Trophoblast cell (in vitro differentiated cells and primary cell): Measurements from ENCODE around the gene C6orf89.

Experiments
- DNase-seq, 2 donors: peaks; one replicate each; pipeline ENCODE4 v3.0.0-alpha.2; 2016
- H2AFZ ChIP-seq: 2 replicates; pipeline ENCODE4 v1.6.1; 2013; ENCODE audit warnings: low read length, moderate library complexity, mild to moderate bottlenecking; ENCODE audit not compliant: insufficient read depth, poor library complexity
- H2AK5ac ChIP-seq: 2 replicates; pipeline ENCODE4 v1.6.1; 2013; ENCODE audit warnings: mild to moderate bottlenecking, low read length
- H2BK120ac ChIP-seq: 2 replicates; pipeline ENCODE4 v1.6.1; 2013; ENCODE audit warnings: low read length, mild to moderate bottlenecking, moderate library complexity; ENCODE audit not compliant: insufficient read depth, poor library complexity
- H2BK12ac ChIP-seq: 2 replicates; pipeline ENCODE4 v1.6.1; 2013; ENCODE audit warnings: mild to moderate bottlenecking, low read length, moderate library complexity
- H2BK5ac ChIP-seq: 2 replicates; pipeline ENCODE4 v1.6.1; 2013; ENCODE audit warnings: low read length, low read depth, moderate library complexity, mild to moderate bottlenecking; ENCODE audit not compliant: poor library complexity
- H3K14ac ChIP-seq: 2 replicates; pipeline ENCODE4 v1.6.1; 2013; ENCODE audit warnings: mild to moderate bottlenecking, low read length
- H3K18ac ChIP-seq: 2 replicates; pipeline ENCODE4 v1.6.1; 2013; ENCODE audit warnings: mild to moderate bottlenecking, low read length
- H3K23ac ChIP-seq: 2 replicates; pipeline ENCODE4 v1.6.1; 2013; ENCODE audit warnings: low read length
- H3K27ac ChIP-seq: 2 replicates; pipeline ENCODE4 v1.5.1; 2013; ENCODE audit warnings: low read depth, mild to moderate bottlenecking, inconsistent platforms, low read length, moderate library complexity
- H3K27me3 ChIP-seq: 2 replicates; pipeline ENCODE4 v1.6.1; 2013; ENCODE audit warnings: inconsistent platforms, mild to moderate bottlenecking, low read length, moderate library complexity; ENCODE audit not compliant: insufficient read depth
- H3K36me3 ChIP-seq, 2 experiments: 1 replicate in 1 of 2; 2 replicates in 1 of 2; pipeline ENCODE4 v1.6.1; 2013; ENCODE audit warnings: low read length in 2 of 2, mild to moderate bottlenecking in 2 of 2, moderate library complexity in 1 of 2; ENCODE audit not compliant: insufficient read depth in 2 of 2, control insufficient read depth in 1 of 2
- H3K4ac ChIP-seq: 2 replicates; pipeline ENCODE4 v1.6.1; 2013; ENCODE audit warnings: low read depth, mild to moderate bottlenecking, low read length, moderate library complexity
- H3K4me1 ChIP-seq, 2 experiments: 1 replicate in 1 of 2; 2 replicates in 1 of 2; pipeline ENCODE4 v1.6.1; 2013; ENCODE audit warnings: low read length in 2 of 2, mild to moderate bottlenecking in 2 of 2, moderate library complexity in 1 of 2; ENCODE audit not compliant: insufficient read depth in 2 of 2, control insufficient read depth in 1 of 2
- H3K4me2 ChIP-seq: 2 replicates; pipeline ENCODE4 v1.6.1; 2013; ENCODE audit warnings: inconsistent platforms, mild to moderate bottlenecking, low read length, moderate library complexity
- H3K4me3 ChIP-seq: 2 replicates; pipeline ENCODE4 v1.5.1; 2013; ENCODE audit warnings: mild to moderate bottlenecking, low read depth, low read length, inconsistent platforms
- H3K79me1 ChIP-seq: one replicate; pipeline ENCODE4 v1.6.1; 2013; ENCODE audit warnings: low read length
- H3K79me2 ChIP-seq: 2 replicates; pipeline ENCODE4 v1.6.1; 2013; ENCODE audit warnings: low read length, mild to moderate bottlenecking; ENCODE audit not compliant: control insufficient read depth, insufficient read depth, poor library complexity
- H3K9ac ChIP-seq: 2 replicates; pipeline ENCODE4 v1.6.1; 2013; ENCODE audit warnings: mild to moderate bottlenecking, low read length
- H3K9me3 ChIP-seq: 2 replicates; pipeline ENCODE4 v1.6.1; 2013; ENCODE audit warnings: low read depth, mild to moderate bottlenecking, control low read depth, inconsistent platforms, low read length; ENCODE audit not compliant: insufficient read depth
- H4K12ac ChIP-seq: 2 replicates; pipeline ENCODE4 v1.6.1; 2013; ENCODE audit warnings: low read depth, mild to moderate bottlenecking, low read length, moderate library complexity
- H4K8ac ChIP-seq: 2 replicates; pipeline ENCODE4 v1.6.1; 2013; ENCODE audit warnings: low read depth, mild to moderate bottlenecking, low read length, moderate library complexity
- H4K91ac ChIP-seq: one replicate; pipeline ENCODE4 v1.6.1; 2013; ENCODE audit warnings: low read depth, mild to moderate bottlenecking, low read length, moderate library complexity
- WGBS: extraction: QIAGEN DNeasy Blood & Tissue Kit; methylation state at CpG from one replicate; pipeline ENCODE4 v1.1.7; 2013; ENCODE audit warnings: missing lambda C conversion rate; ENCODE audit not compliant: insufficient read length, insufficient coverage; ENCODE audit errors: extremely low coverage; 5-methylcytosine and 5-hydroxymethylcytosine counted together

Gene C6orf89

DNA sequence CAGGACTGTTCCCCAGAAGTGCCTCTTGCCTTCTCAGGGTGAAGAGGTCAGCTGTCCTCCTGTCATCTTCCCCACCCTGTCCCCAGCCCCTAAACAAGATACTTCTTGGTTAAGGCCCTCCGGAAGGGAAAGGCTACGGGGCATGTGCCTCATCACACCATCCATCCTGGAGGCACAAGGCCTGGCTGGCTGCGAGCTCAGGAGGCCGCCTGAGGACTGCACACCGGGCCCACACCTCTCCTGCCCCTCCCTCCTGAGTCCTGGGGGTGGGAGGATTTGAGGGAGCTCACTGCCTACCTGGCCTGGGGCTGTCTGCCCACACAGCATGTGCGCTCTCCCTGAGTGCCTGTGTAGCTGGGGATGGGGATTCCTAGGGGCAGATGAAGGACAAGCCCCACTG, 78.6 kb downstream of the C6orf89 start:
- no peak overlapping the region for H3K4me2 ChIP-seq
- H3K4ac ChIP-seq = no peak overlapping the region
- no peak for DNase-seq
- no peak overlapping the region for H2BK5ac ChIP-seq
- H3K18ac ChIP-seq = no peak overlapping the region
- H2BK12ac ChIP-seq = no peak overlapping the region
- H3K14ac ChIP-seq = no peak overlapping the region
- no CpG with 5 or more reads among the region's 6 CpGs for whole genome bisulfite sequencing
- no peak overlapping the region for H2AK5ac ChIP-seq
- no peaks in the 10 kb centered on the region for H3K79me2 ChIP-seq
- no peaks in the 10 kb centered on the region for H3K27me3 ChIP-seq
- no peak overlapping the region for H2AFZ ChIP-seq
- no peak overlapping the region for H4K91ac ChIP-seq
- H3K9me3 ChIP-seq = peaks cover 2% of the 10 kb centered on the region
- peaks cover 2 to 3% of the 10 kb centered on the region in 2 experiments for H3K4me1 ChIP-seq
- H3K9ac ChIP-seq = no peak overlapping the region
- H3K4me3 ChIP-seq = no peak overlapping the region
- H3K79me1 ChIP-seq = no peaks in the 10 kb centered on the region
- no peak overlapping the region for H3K27ac ChIP-seq
- peaks cover 22 to 25% of the 10 kb centered on the region in 2 experiments for H3K36me3 ChIP-seq
- no peak overlapping the region for H2BK120ac ChIP-seq
- H3K23ac ChIP-seq = no peak overlapping the region
- no peak overlapping the region for H4K8ac ChIP-seq
- H4K12ac ChIP-seq = no peak overlapping the region

DNA sequence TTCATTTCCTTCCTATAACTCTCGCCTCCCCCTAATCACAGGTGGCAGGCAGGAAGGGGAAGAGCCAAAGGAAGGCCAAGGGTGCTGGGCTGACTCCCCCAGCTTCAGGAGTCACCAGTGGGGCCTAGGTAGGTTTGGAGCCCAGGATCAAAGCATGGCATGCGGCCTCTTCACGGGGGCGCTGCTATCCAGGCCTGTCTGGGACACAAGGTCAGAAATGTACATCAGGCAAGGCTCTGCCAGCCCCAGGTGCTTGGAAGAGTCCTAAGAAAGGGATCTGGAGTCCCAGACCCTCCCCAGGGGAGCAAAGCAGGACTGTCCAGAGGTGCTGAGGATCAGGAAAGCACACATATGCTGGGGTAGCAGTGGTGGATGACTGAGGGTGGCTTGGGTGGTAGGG, 79.2 kb downstream of the C6orf89 start:
- Histone ChIP-seq H2BK120ac (no peak overlapping the region), H3K9me3 (peaks cover 2% of the 10 kb centered on the region), H3K14ac (no peak overlapping the region), H4K12ac (no peak overlapping the region), H2AFZ (no peak overlapping the region), H3K23ac (no peak overlapping the region), H3K27me3 (no peaks in the 10 kb centered on the region), H3K79me2 (no peaks in the 10 kb centered on the region), H3K4me2 (no peak overlapping the region), H3K79me1 (no peaks in the 10 kb centered on the region), H3K4me3 (no peak overlapping the region), H3K27ac (no peak overlapping the region), H4K8ac (no peak overlapping the region), H3K36me3 (peaks cover 27 to 29% of the 10 kb centered on the region in 2 experiments), H2BK5ac (no peak overlapping the region), H2AK5ac (no peak overlapping the region), H2BK12ac (no peak overlapping the region), H3K4me1 (peaks cover 2 to 3% of the 10 kb centered on the region in 2 experiments), H3K4ac (no peak overlapping the region), H3K9ac (no peak overlapping the region), H4K91ac (no peak overlapping the region), H3K18ac (no peak overlapping the region)
- DNase-seq = no peak
- no CpG with 5 or more reads among the region's 4 CpGs for WGBS

DNA sequence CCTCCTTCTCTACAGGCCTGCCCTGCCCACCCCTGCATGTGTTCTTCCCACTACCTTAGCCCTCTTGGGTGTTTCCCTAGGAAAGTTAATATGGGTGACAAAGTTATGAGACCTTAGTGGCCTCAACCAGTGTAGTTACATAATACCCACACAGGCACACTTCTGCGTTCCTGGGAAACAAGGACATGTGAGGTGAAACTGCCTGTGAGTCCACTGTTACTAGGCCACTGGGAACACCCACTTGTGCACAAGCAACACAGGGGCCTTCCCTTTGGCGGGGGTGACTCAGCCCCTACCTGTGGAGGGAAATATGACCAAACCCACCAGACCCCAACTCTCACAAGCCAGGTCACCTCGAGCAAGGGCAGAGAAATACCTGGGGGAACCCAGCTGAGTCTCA, 81.5 kb downstream of the C6orf89 start:
- Histone ChIP-seq H3K23ac (no peak overlapping the region), H3K4ac (no peak overlapping the region), H3K4me2 (no peak overlapping the region), H4K91ac (no peak overlapping the region), H2AFZ (no peak overlapping the region), H3K27me3 (no peaks in the 10 kb centered on the region), H3K18ac (no peak overlapping the region), H3K4me1 (peaks cover 0 to 7% of the 10 kb centered on the region in 2 experiments), H3K4me3 (no peak overlapping the region), H2BK5ac (no peak overlapping the region), H2BK12ac (no peak overlapping the region), H4K12ac (no peak overlapping the region), H3K27ac (no peak overlapping the region), H3K36me3 (peaks cover 45 to 53% of the 10 kb centered on the region in 2 experiments), H2AK5ac (no peak overlapping the region), H2BK120ac (no peak overlapping the region), H3K14ac (no peak overlapping the region), H3K9me3 (peaks cover 2% of the 10 kb centered on the region), H3K79me2 (no peaks in the 10 kb centered on the region), H4K8ac (no peak overlapping the region), H3K9ac (no peak overlapping the region), H3K79me1 (no peaks in the 10 kb centered on the region)
- no CpG with 5 or more reads among the region's 3 CpGs for WGBS
- no peak for DNase-seq

DNA sequence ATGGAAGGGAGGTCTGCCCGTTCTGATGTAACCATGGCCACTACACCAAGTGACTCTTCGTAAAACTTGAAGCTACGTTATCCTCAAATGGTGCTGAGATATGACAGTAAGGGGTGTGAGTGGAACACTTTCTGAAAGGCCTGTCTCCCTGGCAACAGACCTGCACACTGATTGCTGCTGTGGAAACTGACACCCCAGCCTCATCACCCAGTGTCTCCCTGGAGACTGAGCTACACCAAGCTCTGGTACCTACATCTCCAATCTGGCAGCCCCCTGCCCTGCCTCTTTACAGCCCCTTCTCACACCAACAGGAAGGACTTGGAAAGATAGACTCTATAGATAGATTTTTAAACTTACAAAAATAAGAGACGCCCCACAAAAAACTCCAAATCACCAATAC, 82.0 kb downstream of the C6orf89 start:
- no peaks in the 10 kb centered on the region for H3K27me3 ChIP-seq
- H3K9ac ChIP-seq = no peak overlapping the region
- H3K4ac ChIP-seq = no peak overlapping the region
- H2BK12ac ChIP-seq = no peak overlapping the region
- no peak overlapping the region for H3K4me2 ChIP-seq
- no peaks in the 10 kb centered on the region for H3K79me2 ChIP-seq
- peaks cover 50 to 57% of the 10 kb centered on the region in 2 experiments for H3K36me3 ChIP-seq
- H2AK5ac ChIP-seq = no peak overlapping the region
- no peak overlapping the region for H2BK120ac ChIP-seq
- no peak for DNase-seq
- H3K14ac ChIP-seq = no peak overlapping the region
- H2AFZ ChIP-seq = no peak overlapping the region
- no peak overlapping the region for H3K27ac ChIP-seq
- no peak overlapping the region for H3K4me3 ChIP-seq
- no peak overlapping the region for H3K23ac ChIP-seq
- no peak overlapping the region for H4K91ac ChIP-seq
- no peaks in the 10 kb centered on the region for H3K79me1 ChIP-seq
- no peak overlapping the region for H4K8ac ChIP-seq
- no CpG with 5 or more reads among the region's 4 CpGs for WGBS
- H4K12ac ChIP-seq = no peak overlapping the region
- H3K4me1 ChIP-seq = peaks cover 4 to 11% of the 10 kb centered on the region in 2 experiments
- peaks cover 2% of the 10 kb centered on the region for H3K9me3 ChIP-seq
- H3K18ac ChIP-seq = no peak overlapping the region
- no peak overlapping the region for H2BK5ac ChIP-seq
